PFSK-1 (cell line): ENCODE measurements around the gene CACNA1I.

Experiments used
- FOXP2 ChIP-seq: optimal IDR thresholded peaks from 2 replicates; pipeline ENCODE3; 2011; ENCODE audit warnings: borderline replicate concordance, control low read depth, inconsistent platforms; ENCODE audit not compliant: insufficient read depth; ENCODE audit errors: extremely low read length, extremely low read depth
- POLR2AphosphoS5 ChIP-seq: IDR thresholded peaks from 2 replicates; pipeline ENCODE4 v1.6.1; 2012; ENCODE audit warnings: low read depth, mild to moderate bottlenecking, control low read depth, low read length, moderate library complexity
- SIN3A ChIP-seq: IDR thresholded peaks from 2 replicates; pipeline ENCODE4 v1.6.1; 2012; ENCODE audit warnings: mild to moderate bottlenecking, low read length, moderate library complexity, borderline replicate concordance; ENCODE audit not compliant: insufficient read depth
- TAF1 ChIP-seq: IDR thresholded peaks from 2 replicates; pipeline ENCODE4 v1.6.1; 2012; ENCODE audit warnings: low read length, control low read depth, borderline replicate concordance; ENCODE audit not compliant: insufficient read depth
- TF ChIP-seq, protein P1 (sequence below), 2 experiments: IDR thresholded peaks; 2 replicates each; pipeline versions ENCODE4 v1.6.1 to v1.8.0; 2011 to 2012; ENCODE audit warnings: low read depth in 2 of 2, low read length in 2 of 2, control low read depth in 1 of 2, inconsistent platforms in 1 of 2, mild to moderate bottlenecking in 1 of 2, moderate library complexity in 1 of 2; ENCODE audit not compliant: insufficient read depth in 1 of 2

CACNA1I gene

DNA sequence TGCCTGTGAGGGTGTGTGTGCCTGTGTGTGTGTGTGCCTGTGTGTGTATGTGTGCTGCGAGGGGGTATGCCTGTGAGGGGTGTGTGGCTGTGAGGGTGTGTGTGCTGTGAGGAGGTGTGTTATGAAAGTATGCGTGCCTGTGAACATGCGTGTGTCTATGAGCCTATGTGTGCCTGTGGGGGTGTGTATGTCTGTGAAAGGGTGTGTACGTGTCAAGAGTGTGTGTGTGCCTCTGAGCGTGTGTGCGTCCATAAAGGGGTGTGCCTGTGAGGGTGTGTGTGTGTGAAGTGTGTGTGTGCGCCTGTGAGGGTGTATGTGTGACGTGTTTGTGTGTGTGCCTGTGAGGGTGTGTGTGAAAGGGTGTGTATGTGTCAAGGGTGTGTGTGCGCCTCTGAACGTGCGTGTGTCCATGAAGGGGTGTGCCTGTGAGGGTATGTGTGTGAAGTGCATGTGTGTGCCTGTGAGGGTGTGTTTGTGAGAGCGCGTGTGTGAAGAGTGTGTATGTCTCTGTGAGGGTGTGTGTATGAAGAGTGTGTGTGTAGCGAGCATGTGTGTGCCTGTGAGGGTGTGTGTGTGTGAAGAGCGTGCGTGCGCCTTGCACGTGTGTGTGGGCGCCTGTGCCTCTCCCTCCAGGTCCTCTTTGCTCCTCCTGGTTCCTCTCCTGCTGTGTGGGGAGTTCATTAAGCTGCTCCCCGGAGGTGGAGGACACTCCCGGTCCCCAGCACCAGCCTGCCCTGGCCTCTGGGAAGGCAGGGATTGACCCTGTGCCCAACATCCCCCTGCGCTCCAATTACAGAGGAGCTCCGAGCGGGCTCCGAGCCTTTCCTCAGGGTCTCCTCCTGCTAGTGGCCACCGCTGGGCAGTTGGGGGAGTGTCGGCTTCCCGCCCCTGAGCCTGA is 53.3 kb downstream of the CACNA1I start:
- TF ChIP-seq TAF1 (no peak), FOXP2 (no peak), POLR2AphosphoS5 (no peak), SIN3A (no peak)
- TF ChIP-seq, protein P1, sequence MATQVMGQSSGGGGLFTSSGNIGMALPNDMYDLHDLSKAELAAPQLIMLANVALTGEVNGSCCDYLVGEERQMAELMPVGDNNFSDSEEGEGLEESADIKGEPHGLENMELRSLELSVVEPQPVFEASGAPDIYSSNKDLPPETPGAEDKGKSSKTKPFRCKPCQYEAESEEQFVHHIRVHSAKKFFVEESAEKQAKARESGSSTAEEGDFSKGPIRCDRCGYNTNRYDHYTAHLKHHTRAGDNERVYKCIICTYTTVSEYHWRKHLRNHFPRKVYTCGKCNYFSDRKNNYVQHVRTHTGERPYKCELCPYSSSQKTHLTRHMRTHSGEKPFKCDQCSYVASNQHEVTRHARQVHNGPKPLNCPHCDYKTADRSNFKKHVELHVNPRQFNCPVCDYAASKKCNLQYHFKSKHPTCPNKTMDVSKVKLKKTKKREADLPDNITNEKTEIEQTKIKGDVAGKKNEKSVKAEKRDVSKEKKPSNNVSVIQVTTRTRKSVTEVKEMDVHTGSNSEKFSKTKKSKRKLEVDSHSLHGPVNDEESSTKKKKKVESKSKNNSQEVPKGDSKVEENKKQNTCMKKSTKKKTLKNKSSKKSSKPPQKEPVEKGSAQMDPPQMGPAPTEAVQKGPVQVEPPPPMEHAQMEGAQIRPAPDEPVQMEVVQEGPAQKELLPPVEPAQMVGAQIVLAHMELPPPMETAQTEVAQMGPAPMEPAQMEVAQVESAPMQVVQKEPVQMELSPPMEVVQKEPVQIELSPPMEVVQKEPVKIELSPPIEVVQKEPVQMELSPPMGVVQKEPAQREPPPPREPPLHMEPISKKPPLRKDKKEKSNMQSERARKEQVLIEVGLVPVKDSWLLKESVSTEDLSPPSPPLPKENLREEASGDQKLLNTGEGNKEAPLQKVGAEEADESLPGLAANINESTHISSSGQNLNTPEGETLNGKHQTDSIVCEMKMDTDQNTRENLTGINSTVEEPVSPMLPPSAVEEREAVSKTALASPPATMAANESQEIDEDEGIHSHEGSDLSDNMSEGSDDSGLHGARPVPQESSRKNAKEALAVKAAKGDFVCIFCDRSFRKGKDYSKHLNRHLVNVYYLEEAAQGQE (IDR thresholded peaks at IDR 0.05; ENCODE audit: insufficient read depth in 1 of 2, low read depth in 2 of 2, low read length in 2 of 2), result no peak

DNA sequence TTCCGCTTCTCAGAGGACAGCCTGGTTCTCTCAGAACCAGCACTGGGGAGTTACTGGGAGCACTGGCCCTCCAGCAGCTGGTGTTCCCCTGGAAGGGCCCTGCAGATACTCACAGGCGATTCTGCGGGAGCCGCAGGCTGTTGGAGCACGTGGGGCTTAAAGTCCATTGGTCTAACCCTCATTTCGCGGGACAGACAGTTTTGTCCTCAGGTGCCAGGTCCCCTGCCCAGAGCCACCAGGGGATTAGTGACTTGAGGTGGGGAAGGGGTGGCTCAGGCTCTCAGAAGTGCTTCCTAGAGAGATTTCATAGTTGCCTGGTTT is 53.9 kb downstream of the CACNA1I start:
- TF ChIP-seq TAF1, result no peak
- TF ChIP-seq POLR2AphosphoS5, result no peak
- TF ChIP-seq FOXP2, result no peak
- no peak for TF ChIP-seq SIN3A
- TF ChIP-seq, protein P1 (IDR thresholded peaks at IDR 0.05; ENCODE audit: insufficient read depth in 1 of 2, low read depth in 2 of 2, low read length in 2 of 2), result no peak

DNA sequence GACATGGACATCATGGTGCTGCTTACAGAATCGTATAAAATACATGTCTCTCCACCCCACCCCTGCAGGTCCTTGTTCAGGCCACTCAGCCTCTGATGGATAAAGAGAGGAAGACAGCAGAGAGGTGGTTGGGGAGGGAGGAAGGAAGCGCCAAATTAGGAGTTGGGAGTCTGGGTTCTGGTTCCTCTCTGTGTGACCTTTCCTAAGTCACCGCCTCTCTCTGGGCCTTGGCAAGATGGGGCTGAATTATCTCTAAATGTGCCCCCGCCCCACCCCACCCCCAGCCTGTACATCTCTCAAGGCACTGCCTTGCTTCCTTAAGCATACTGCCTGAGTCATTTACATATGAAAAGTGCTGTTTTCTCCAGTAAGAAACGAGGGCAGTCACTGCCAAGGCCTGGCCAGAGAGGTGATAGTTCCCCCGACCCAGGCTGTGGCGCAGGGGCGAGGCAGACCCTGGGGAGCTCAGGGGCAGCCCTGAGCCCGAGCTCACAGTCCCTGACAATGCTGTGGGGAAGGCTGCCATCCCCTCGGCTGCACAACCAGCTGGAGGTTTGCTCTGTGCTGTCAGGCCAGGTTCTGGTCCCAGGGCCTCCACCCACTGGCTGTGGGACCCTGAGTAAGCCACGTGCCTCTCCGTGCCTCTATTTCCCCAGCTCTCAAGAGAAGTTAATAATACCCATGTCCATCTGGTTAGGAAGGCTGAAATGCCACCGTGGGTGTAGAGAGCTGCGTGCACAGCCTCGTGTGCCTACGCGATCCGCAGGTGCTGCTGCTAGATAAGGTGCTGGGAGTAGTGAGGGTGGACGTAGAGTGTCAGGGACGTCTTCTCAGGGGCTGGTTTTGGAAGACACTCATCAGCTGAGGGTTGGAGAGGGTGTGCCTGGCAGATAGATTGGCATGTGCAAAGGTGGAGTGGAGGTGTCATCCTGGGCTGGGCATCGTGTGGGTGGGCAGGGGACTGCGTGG is 55.3 kb downstream of the CACNA1I start:
- no peak for TF ChIP-seq FOXP2
- TF ChIP-seq TAF1, result no peak

DNA sequence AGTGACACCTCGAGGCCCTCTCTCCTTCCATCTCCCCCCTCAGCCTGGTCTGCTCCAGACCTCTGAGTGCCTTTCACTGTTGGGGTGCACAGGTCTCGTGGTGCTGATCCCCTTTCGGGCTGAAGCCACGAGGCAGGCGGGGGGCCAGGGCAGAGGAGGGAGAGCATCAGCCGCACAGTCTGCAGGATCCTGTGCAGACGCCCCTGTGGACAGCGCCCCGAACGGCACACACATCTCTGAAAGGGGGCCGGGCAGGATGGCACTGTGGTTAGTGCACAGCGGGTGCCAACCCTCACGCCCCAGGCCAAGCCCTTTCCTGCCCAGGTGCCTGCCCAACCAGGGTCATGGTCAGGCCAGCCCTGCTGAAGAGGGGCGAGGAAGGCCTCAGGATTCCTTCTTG is 56.7 kb downstream of the CACNA1I start:
- TF ChIP-seq POLR2AphosphoS5 (no peak), FOXP2 (no peak), TAF1 (no peak), SIN3A (no peak)
- TF ChIP-seq, protein P1 (IDR thresholded peaks at IDR 0.05; ENCODE audit: insufficient read depth in 1 of 2, low read depth in 2 of 2, low read length in 2 of 2), result no peak

DNA sequence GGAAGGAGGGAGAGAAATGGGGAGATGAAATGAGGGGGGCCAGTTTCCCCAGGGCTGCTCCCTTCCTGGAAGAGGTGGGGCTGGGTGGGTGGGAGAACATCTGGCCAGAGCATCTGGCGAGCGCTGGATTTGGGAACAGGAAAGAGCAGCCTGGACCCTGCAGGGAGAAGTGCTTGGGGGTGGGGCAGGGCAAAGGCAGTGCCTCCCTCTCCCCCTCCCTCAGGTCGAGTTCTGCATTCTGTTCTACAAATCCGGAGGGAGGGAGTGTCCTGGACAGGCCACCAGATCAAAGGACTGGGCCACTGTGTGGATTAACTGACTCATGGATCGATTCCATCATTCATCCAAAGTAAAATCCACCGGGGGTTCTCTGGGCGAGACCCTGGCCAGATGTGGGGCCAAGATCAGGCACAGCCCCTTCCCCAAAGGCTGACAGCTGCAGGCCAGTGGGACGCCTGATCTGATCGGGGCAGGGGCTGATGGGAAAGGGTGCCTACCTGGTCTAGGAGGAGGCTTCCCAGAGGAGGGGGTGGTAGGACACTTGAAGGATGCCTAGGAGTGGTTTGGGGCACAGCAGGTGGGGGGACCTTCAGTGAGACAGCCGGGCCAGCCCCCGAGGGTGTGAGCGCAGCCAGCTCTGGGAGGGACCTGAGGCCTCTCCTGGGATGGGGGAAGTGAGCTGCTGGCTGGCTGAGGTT is 57.5 kb downstream of the CACNA1I start:
- no peak for TF ChIP-seq TAF1
- TF ChIP-seq POLR2AphosphoS5, result no peak

DNA sequence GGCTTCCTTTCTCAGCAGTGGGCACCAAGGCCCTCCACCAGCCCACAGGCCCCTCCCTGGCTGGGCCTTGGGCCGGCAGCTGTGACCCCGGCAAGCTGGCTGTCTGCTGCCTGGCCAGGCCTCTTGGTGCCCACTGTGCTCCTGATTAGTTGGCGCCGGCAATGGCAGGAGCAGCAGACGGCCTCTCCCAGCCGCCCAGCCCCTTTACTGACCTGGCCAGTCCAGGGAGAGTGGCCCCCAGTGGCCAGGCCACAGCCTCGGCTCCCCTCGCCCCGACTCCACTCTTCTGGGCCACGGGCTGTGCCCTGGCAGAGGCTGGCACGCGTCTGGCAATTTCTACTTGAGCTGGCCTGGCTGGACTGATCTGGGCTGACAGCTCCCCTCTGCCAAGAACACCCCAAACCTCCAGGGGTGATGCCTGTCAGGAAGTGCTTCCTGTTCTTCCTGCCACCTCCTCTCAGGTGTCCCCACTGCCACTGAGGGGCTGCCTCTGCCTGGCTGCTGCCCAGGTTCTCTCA is 58.1 kb downstream of the CACNA1I start:
- TF ChIP-seq POLR2AphosphoS5 (no peak), FOXP2 (no peak)
